SU-DHL-6 (cell line): ENCODE results near the gene IL10.
A peak's percentile ranks its signal among the peaks of the same experiment; 100 is the strongest.

Experiments
- H2AFZ ChIP-seq: fragments of 200-600 bp; sonication (generic); 2 replicates; pipeline ENCODE4 v1.6.1; 2014; ENCODE audit warnings: low read depth, mild to moderate bottlenecking, moderate library complexity, mixed read lengths, antibody characterized with exemption, low read length; ENCODE audit not compliant: severe bottlenecking
- H3F3A ChIP-seq: fragments of 200-600 bp; shearing (Covaris generic); 2 replicates; pipeline ENCODE4 v1.6.0; 2016; ENCODE audit warnings: antibody characterized with exemption, mild to moderate bottlenecking; ENCODE audit not compliant: insufficient read depth
- H3K27ac ChIP-seq: fragments of 200-600 bp; sonication (generic); 2 replicates; pipeline ENCODE4 v1.5.1; 2016; ENCODE audit warnings: low read depth, mild to moderate bottlenecking, low read length, moderate library complexity, mixed read lengths
- H3K27me3 ChIP-seq: fragments of 200-600 bp; sonication (generic), shearing (Covaris generic); 2 replicates; pipeline ENCODE4 v1.6.0; 2014; ENCODE audit warnings: mild to moderate bottlenecking, low read length
- H3K36me3 ChIP-seq: fragments of 200-600 bp; sonication (generic); 2 replicates; pipeline ENCODE4 v1.6.1; 2014; ENCODE audit warnings: mild to moderate bottlenecking, low read length, mixed read lengths
- H3K4me2 ChIP-seq: fragments of 300-600, 200-600 bp; shearing (Covaris generic), sonication (generic); 2 replicates; pipeline ENCODE4 v1.6.0; 2014; ENCODE audit warnings: low read length, low read depth, mild to moderate bottlenecking; ENCODE audit not compliant: poor library complexity, severe bottlenecking
- H3K4me3 ChIP-seq: fragments of 200-600 bp; sonication (generic); 2 replicates; pipeline ENCODE4 v1.5.1; 2014; ENCODE audit warnings: antibody characterized with exemption, low read length, mild to moderate bottlenecking, mixed read lengths; ENCODE audit not compliant: insufficient read depth, poor library complexity, severe bottlenecking
- H3K79me2 ChIP-seq: fragments of 200-600 bp; sonication (generic); 2 replicates; pipeline ENCODE4 v1.6.1; 2014; ENCODE audit warnings: mild to moderate bottlenecking, low read length, moderate library complexity; ENCODE audit not compliant: insufficient read depth
- H3K9ac ChIP-seq: fragments of 200-600 bp; sonication (generic); 2 replicates; pipeline ENCODE4 v1.7.0; 2014; ENCODE audit warnings: mild to moderate bottlenecking, low read length
- H3K9me2 ChIP-seq: fragments of 200-600 bp; sonication (generic); replicated peaks from 2 replicates; pipeline ENCODE4 v1.6.1; 2014; ENCODE audit warnings: low read length; ENCODE audit not compliant: insufficient read depth
- H3K9me3 ChIP-seq: fragments of 200-600 bp; sonication (generic); 2 replicates; pipeline ENCODE4 v1.6.1; 2014; ENCODE audit warnings: low read length, mixed read lengths; ENCODE audit not compliant: insufficient read depth
- H4K20me1 ChIP-seq: fragments of 200-600 bp; sonication (generic); 2 replicates; pipeline ENCODE4 v1.6.1; 2014; ENCODE audit warnings: low read depth, mild to moderate bottlenecking, antibody characterized with exemption, low read length, moderate library complexity, mixed read lengths
- CTCF ChIP-seq: fragments of 200-600 bp; sonication (generic); IDR thresholded peaks from one replicate; pipeline ENCODE4 v1.5.1; 2017; ENCODE audit warnings: antibody characterized with exemption, mild to moderate bottlenecking, low read length, moderate library complexity; ENCODE audit not compliant: insufficient read depth, poor library complexity, severe bottlenecking
- EZH2phosphoT487 ChIP-seq: fragments of 200-600 bp; sonication (generic), shearing (Covaris generic); conservative IDR thresholded peaks from 2 replicates; pipeline ENCODE4 v1.6.1; 2018; ENCODE audit warnings: mild to moderate bottlenecking, antibody characterized with exemption, low read length, moderate library complexity, mixed read lengths

IL10 gene

GRCh38 chr1:206727981-206728696, 44.2 kb downstream of the IL10 start:
- H3K4me3 ChIP-seq = no peak overlapping the region
- H2AFZ ChIP-seq = no peak overlapping the region
- H3K79me2 ChIP-seq = no peaks in the 10 kb centered on the region
- no peaks in the 10 kb centered on the region for H3K27me3 ChIP-seq
- TF ChIP-seq CTCF = no peak
- no peak for TF ChIP-seq EZH2phosphoT487
- no peaks in the 10 kb centered on the region for H4K20me1 ChIP-seq
- no peaks in the 10 kb centered on the region for H3K9me2 ChIP-seq
- no peak overlapping the region for H3K4me2 ChIP-seq
- H3K36me3 ChIP-seq = no peaks in the 10 kb centered on the region
- H3K9ac ChIP-seq = no peak overlapping the region
- H3K9me3 ChIP-seq = no peaks in the 10 kb centered on the region
- no peak overlapping the region for H3K27ac ChIP-seq
- no peaks in the 10 kb centered on the region for H3F3A ChIP-seq

- Histone ChIP-seq H3K36me3 (no peaks in the 10 kb centered on the region), H3K4me2 (no peak overlapping the region), H4K20me1 (no peaks in the 10 kb centered on the region), H2AFZ (no peak overlapping the region), H3K9ac (no peak overlapping the region), H3K4me3 (no peak overlapping the region), H3K79me2 (no peaks in the 10 kb centered on the region), H3K27ac (no peak overlapping the region), H3K9me3 (no peaks in the 10 kb centered on the region), H3K9me2 (no peaks in the 10 kb centered on the region), H3F3A (no peaks in the 10 kb centered on the region), H3K27me3 (no peaks in the 10 kb centered on the region)
- TF ChIP-seq EZH2phosphoT487 (no peak), CTCF (peak; percentile 30)
These were observed 47.0 kb downstream of the IL10 start for GRCh38 chr1:206725109-206725963.

GRCh38 chr1:206723805-206724472, 48.4 kb downstream of the IL10 start:
- Histone ChIP-seq H3K36me3 (no peaks in the 10 kb centered on the region), H3K27me3 (no peaks in the 10 kb centered on the region), H3K79me2 (no peaks in the 10 kb centered on the region), H4K20me1 (no peaks in the 10 kb centered on the region), H3F3A (no peaks in the 10 kb centered on the region), H3K27ac (no peak overlapping the region), H3K9me2 (no peaks in the 10 kb centered on the region), H2AFZ (no peak overlapping the region), H3K9me3 (no peaks in the 10 kb centered on the region), H3K9ac (no peak overlapping the region), H3K4me2 (no peak overlapping the region), H3K4me3 (no peak overlapping the region)
- TF ChIP-seq EZH2phosphoT487 (no peak), CTCF (no peak)
